ENCODE data around the gene SHROOM1.

Gene SHROOM1

GRCh38 chr5:132853323-132853722 lies 22.9 kb upstream of the SHROOM1 start:
- Histone ChIP-seq H3K4me1 (ENCODE audit: insufficient read depth, insufficient read length) (no peaks in the 10 kb centered on the region), H3K27me3 (ENCODE audit: insufficient read depth, insufficient read length) (no peaks in the 10 kb centered on the region), H3K9ac (ENCODE audit: insufficient read length, low read depth) (no peak overlapping the region), H3K36me3 (ENCODE audit: insufficient read depth, insufficient read length, low read length) (no peaks in the 10 kb centered on the region), H3K9me3 (ENCODE audit: insufficient read depth, low read length) (no peaks in the 10 kb centered on the region), H3K4me3 (ENCODE audit: insufficient read length, low read depth) (no peak overlapping the region)
- no peak for DNase-seq (ENCODE audit: low read depth, low spot score)
- no peak for TF ChIP-seq SUZ12 (IDR thresholded peaks at IDR 0.05; ENCODE audit: extremely low read depth, insufficient read depth, insufficient read length)
- TF ChIP-seq YY1 (IDR thresholded peaks at IDR 0.05; ENCODE audit: insufficient read depth, insufficient read length), result no peak
- no peak for TF ChIP-seq ZNF274 (IDR thresholded peaks at IDR 0.05; ENCODE audit: low read depth, low read length)

GRCh38 chr5:132850066-132850465 lies 19.6 kb upstream of the SHROOM1 start:
- H3K4me3 ChIP-seq (ENCODE audit: insufficient read length, low read depth), result no peak overlapping the region
- TF ChIP-seq YY1 (IDR thresholded peaks at IDR 0.05; ENCODE audit: insufficient read depth, insufficient read length) (no peak), SUZ12 (IDR thresholded peaks at IDR 0.05; ENCODE audit: extremely low read depth, insufficient read depth, insufficient read length) (no peak), ZNF274 (IDR thresholded peaks at IDR 0.05; ENCODE audit: low read depth, low read length) (no peak)
- H3K9me3 ChIP-seq (ENCODE audit: insufficient read depth, low read length), result no peaks in the 10 kb centered on the region
- no peak for DNase-seq (ENCODE audit: low read depth, low spot score)
- no peaks in the 10 kb centered on the region for H3K27me3 ChIP-seq (ENCODE audit: insufficient read depth, insufficient read length)
- H3K4me1 ChIP-seq (ENCODE audit: insufficient read depth, insufficient read length), result no peaks in the 10 kb centered on the region
- H3K36me3 ChIP-seq (ENCODE audit: insufficient read depth, insufficient read length, low read length), result no peaks in the 10 kb centered on the region
- no peak overlapping the region for H3K9ac ChIP-seq (ENCODE audit: insufficient read length, low read depth)

- Histone ChIP-seq H3K9me3 (ENCODE audit: insufficient read depth, low read length) (no peaks in the 10 kb centered on the region), H3K4me3 (ENCODE audit: insufficient read length, low read depth) (no peak overlapping the region), H3K9ac (ENCODE audit: insufficient read length, low read depth) (no peak overlapping the region), H3K4me1 (ENCODE audit: insufficient read depth, insufficient read length) (no peaks in the 10 kb centered on the region), H3K36me3 (ENCODE audit: insufficient read depth, insufficient read length, low read length) (no peaks in the 10 kb centered on the region), H3K27me3 (ENCODE audit: insufficient read depth, insufficient read length) (no peaks in the 10 kb centered on the region)
- DNase-seq (ENCODE audit: low read depth, low spot score), result no peak
- TF ChIP-seq ZNF274 (IDR thresholded peaks at IDR 0.05; ENCODE audit: low read depth, low read length) (no peak), YY1 (IDR thresholded peaks at IDR 0.05; ENCODE audit: insufficient read depth, insufficient read length) (no peak), SUZ12 (IDR thresholded peaks at IDR 0.05; ENCODE audit: extremely low read depth, insufficient read depth, insufficient read length) (no peak)
Measured at GRCh38 chr5:132849347-132849746, 18.9 kb upstream of the SHROOM1 start.

- no peaks in the 10 kb centered on the region for H3K36me3 ChIP-seq (ENCODE audit: insufficient read depth, insufficient read length, low read length)
- no peak overlapping the region for H3K9ac ChIP-seq (ENCODE audit: insufficient read length, low read depth)
- no peak for DNase-seq (ENCODE audit: low read depth, low spot score)
- no peaks in the 10 kb centered on the region for H3K9me3 ChIP-seq (ENCODE audit: insufficient read depth, low read length)
- H3K4me3 ChIP-seq (ENCODE audit: insufficient read length, low read depth), result no peak overlapping the region
- TF ChIP-seq ZNF274 (IDR thresholded peaks at IDR 0.05; ENCODE audit: low read depth, low read length) (no peak), SUZ12 (IDR thresholded peaks at IDR 0.05; ENCODE audit: extremely low read depth, insufficient read depth, insufficient read length) (no peak), YY1 (IDR thresholded peaks at IDR 0.05; ENCODE audit: insufficient read depth, insufficient read length) (no peak)
- no peaks in the 10 kb centered on the region for H3K4me1 ChIP-seq (ENCODE audit: insufficient read depth, insufficient read length)
- no peaks in the 10 kb centered on the region for H3K27me3 ChIP-seq (ENCODE audit: insufficient read depth, insufficient read length)
Measured at GRCh38 chr5:132848270-132848669, 17.8 kb upstream of the SHROOM1 start.

- no peak for TF ChIP-seq ZNF274 (IDR thresholded peaks at IDR 0.05; ENCODE audit: low read depth, low read length)
- no peak for TF ChIP-seq SUZ12 (IDR thresholded peaks at IDR 0.05; ENCODE audit: extremely low read depth, insufficient read depth, insufficient read length)
- TF ChIP-seq YY1 (IDR thresholded peaks at IDR 0.05; ENCODE audit: insufficient read depth, insufficient read length), result no peak
- Histone ChIP-seq H3K4me3 (ENCODE audit: insufficient read length, low read depth) (no peak overlapping the region), H3K9me3 (ENCODE audit: insufficient read depth, low read length) (no peaks in the 10 kb centered on the region), H3K9ac (ENCODE audit: insufficient read length, low read depth) (no peak overlapping the region), H3K4me1 (ENCODE audit: insufficient read depth, insufficient read length) (no peaks in the 10 kb centered on the region), H3K27me3 (ENCODE audit: insufficient read depth, insufficient read length) (no peaks in the 10 kb centered on the region), H3K36me3 (ENCODE audit: insufficient read depth, insufficient read length, low read length) (no peaks in the 10 kb centered on the region)
- no peak for DNase-seq (ENCODE audit: low read depth, low spot score)
Measured at GRCh38 chr5:132841305-132841704, 10.9 kb upstream of the SHROOM1 start.

GRCh38 chr5:132840896-132841295 lies 10.4 kb upstream of the SHROOM1 start:
- Histone ChIP-seq H3K4me3 (ENCODE audit: insufficient read length, low read depth) (no peak overlapping the region), H3K27me3 (ENCODE audit: insufficient read depth, insufficient read length) (no peaks in the 10 kb centered on the region), H3K36me3 (ENCODE audit: insufficient read depth, insufficient read length, low read length) (no peaks in the 10 kb centered on the region), H3K4me1 (ENCODE audit: insufficient read depth, insufficient read length) (no peaks in the 10 kb centered on the region), H3K9me3 (ENCODE audit: insufficient read depth, low read length) (no peaks in the 10 kb centered on the region), H3K9ac (ENCODE audit: insufficient read length, low read depth) (no peak overlapping the region)
- TF ChIP-seq YY1 (IDR thresholded peaks at IDR 0.05; ENCODE audit: insufficient read depth, insufficient read length) (no peak), SUZ12 (IDR thresholded peaks at IDR 0.05; ENCODE audit: extremely low read depth, insufficient read depth, insufficient read length) (no peak), ZNF274 (IDR thresholded peaks at IDR 0.05; ENCODE audit: low read depth, low read length) (no peak)
- no peak for DNase-seq (ENCODE audit: low read depth, low spot score)

- no peak for DNase-seq (ENCODE audit: low read depth, low spot score)
- no peak overlapping the region for H3K9ac ChIP-seq (ENCODE audit: insufficient read length, low read depth)
- TF ChIP-seq YY1 (IDR thresholded peaks at IDR 0.05; ENCODE audit: insufficient read depth, insufficient read length), result no peak
- H3K9me3 ChIP-seq (ENCODE audit: insufficient read depth, low read length), result no peaks in the 10 kb centered on the region
- H3K36me3 ChIP-seq (ENCODE audit: insufficient read depth, insufficient read length, low read length), result no peaks in the 10 kb centered on the region
- H3K4me3 ChIP-seq (ENCODE audit: insufficient read length, low read depth), result no peak overlapping the region
- no peaks in the 10 kb centered on the region for H3K27me3 ChIP-seq (ENCODE audit: insufficient read depth, insufficient read length)
- no peaks in the 10 kb centered on the region for H3K4me1 ChIP-seq (ENCODE audit: insufficient read depth, insufficient read length)
Measured at GRCh38 chr5:132840313-132840712, 9.9 kb upstream of the SHROOM1 start.
